Measurements from ENCODE around the gene PITX1.
A peak's percentile ranks its signal among the peaks of the same experiment; 100 is the strongest.

PITX1 gene

DNA sequence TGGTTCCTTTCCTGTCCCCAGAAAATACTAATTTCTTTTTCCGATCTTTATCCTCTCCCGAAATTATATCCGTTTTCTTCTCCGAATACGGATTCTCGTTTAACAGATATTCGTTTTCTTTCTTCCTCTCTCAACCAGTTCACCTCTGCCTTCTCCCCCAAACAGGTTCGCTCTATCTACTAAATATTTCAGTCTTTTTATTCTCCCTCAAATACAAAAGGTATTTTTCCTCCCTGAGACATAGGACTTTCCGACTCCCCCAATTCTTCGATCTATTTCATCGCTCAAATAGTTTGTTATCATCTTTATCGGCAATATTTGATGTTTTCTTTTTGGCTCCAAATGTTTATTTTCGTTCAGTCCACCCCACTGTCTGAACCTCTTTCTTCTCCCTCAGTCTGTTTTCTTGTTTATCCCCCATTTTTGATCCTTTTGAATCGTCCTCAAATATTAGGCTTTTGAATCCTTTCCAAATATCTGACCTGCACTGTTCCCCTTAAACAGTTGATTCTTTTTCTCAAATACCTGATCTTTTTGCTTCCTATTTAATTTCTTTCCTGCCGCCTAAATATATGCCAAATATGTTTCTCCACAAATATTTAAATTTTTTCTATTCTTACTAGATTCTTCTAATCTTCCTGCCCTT lies 4.4 kb downstream of the PITX1 start:
- no peak for DNase-seq (ENCODE audit: low spot score)

DNA sequence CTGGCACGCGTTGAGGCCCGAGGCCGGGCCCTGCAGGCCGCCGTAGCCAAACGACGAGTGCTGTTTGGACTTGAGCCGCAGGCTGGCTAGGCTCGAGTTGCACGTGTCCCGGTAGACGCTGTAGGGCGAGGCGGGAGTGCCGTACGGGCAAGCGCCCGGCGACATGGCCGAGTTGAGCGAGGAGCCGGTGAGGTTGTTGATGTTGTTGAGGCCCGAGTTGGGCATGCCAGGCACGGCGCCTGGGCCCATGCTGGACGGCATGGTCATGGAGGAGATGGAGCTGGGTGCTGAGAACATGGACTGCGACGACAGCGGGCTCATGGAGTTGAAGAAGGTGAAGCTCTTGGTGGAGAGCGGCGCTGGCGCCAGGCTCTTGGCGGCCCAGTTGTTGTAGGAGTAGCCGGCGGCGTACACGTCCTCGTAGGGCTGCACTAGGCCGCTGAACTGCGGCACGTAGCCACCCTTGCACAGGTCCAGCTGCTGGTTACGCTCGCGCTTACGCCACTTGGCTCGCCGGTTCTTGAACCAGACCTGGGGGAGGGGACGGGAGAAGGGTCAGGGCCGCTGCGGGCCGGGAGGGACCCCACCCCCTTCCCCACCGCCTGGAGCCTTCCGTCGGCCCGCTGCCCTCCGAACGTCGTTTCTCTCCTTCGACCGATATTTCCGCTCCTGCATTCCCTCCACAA lies 5.1 kb downstream of the PITX1 start:
- DNase-seq (ENCODE audit: low spot score), result no peak

- no peak for DNase-seq (ENCODE audit: low spot score)
Observed at GRCh38 chr5:135027697-135028615, 6.1 kb downstream of the PITX1 start.

GRCh38 chr5:135027266-135027696 lies 6.7 kb downstream of the PITX1 start:
- DNase-seq (ENCODE audit: low spot score), result no peak

- no peak for DNase-seq (ENCODE audit: low spot score)
Observed at GRCh38 chr5:135026645-135027265, 7.3 kb downstream of the PITX1 start.

DNA sequence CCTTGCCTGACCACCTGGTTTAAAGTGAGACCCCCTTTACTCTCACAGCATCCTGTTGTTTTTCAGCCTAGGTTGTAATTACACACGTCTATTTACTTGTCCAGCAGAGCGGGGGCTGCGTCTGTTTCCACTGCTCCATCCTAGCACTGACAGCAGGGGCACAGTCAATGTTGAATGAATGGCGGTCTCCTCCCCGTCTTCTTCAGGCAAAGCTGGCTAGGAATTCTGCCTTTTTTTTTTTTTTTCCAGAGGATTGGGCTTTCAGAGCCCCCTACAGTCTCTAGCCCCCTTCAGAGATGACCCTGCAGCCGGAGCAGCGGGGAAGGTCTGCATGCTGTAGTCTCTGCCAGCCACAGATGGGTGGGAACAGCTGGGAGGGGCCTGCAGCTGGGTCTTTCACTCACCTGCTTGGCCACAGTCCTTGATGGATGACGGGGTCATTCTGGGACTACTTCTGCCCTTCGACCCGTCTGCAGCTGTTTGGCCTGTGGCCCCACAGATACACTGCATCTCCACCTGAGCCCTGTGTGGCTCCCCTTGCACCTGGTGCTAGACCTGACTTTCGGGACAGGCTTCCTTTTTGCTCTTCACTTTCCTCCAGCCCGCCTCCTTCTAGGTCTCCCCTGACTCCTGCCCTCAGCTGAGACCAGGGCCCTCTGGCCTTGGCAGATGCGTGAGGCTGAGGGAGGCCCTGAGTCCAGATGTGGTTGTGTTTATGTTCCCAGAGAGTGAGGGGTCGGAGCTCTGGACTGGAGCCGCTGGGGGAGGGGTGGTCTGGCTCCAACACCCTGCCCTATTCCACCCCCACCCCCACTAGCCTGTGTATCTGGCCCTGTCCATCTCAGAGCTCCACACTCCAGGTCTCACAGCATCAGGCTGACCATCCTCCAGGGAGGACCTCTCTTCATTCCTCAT lies 8.0 kb downstream of the PITX1 start:
- DNase-seq (ENCODE audit: low spot score), result no peak

DNA sequence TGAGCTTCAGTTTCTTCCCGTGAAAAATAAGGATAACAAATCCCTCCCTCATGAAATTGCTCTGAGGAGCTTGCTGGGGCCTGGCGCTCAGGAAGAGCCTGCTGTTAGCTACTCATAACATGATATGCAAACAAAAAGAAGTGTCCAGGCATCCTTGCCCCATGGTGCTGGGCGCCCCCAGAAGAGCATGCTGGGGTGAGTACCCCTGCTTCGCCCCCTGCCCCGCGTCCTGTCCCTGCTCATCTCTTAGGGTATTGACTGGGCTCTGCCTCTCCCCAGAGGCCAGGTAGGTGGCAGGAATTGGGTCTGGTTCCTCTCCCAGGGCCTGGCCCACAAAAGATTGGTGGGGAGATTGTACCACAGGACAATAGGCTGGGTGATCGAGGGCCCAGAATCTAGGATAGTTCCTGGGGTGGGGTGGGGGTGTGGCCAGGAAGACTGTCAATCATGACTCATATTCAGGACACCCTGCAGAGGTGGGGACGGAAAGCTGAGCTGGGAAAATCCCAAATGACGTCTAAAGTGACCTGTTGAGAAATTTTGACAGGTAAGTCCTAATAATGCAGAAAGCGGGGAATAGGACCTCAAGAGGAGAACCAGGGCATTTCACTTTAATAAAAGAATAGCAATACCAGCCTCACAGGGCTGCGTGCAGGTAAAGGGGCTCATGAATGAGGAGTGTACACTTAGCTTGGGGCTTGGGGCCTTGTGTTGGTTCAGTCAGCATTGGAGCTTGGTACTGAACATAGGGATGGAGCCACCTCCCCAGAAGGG lies 8.9 kb downstream of the PITX1 start:
- no peak for DNase-seq (ENCODE audit: low spot score)

DNA sequence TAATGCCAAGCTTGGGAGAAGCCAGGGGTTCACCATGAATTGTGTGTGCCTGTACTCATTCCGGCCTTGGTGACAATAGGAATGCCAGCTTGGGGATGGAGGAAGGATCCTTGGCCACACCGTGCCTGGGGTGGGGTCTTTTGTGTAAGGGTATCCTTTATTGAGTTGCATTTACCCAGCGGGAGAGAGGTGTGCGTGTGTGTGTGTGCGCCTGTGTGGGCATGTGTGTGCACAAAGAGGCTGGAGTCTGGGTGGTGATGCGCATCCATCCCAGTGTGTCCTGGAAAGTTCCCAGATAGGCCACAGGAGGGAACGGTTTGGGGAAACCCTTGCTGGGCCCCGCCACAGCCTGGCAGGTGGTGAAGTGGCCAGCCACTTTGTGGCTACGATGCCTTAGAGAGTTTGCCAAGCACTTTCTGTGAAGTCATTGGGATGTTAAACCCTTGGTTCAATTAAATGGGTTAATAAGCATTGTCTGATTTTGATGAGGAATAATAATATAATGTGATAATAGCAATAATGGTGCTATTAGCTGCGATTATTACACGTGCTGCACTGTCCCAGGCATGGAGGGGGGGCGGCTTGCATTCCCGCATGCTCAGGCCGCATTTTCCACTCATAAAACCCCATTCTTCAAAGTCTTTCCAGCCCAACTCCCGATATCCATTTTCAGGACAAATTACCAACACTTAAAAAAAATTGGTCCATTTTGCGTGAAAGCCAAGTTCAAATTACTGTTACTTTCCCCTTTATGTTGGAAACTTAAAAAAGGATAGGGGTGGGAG lies 13.7 kb downstream of the PITX1 start:
- DNase-seq (ENCODE audit: low spot score), result no peak

- no peak for DNase-seq (ENCODE audit: low spot score)
Observed at GRCh38 chr5:135019314-135019713, 14.7 kb downstream of the PITX1 start.

DNA sequence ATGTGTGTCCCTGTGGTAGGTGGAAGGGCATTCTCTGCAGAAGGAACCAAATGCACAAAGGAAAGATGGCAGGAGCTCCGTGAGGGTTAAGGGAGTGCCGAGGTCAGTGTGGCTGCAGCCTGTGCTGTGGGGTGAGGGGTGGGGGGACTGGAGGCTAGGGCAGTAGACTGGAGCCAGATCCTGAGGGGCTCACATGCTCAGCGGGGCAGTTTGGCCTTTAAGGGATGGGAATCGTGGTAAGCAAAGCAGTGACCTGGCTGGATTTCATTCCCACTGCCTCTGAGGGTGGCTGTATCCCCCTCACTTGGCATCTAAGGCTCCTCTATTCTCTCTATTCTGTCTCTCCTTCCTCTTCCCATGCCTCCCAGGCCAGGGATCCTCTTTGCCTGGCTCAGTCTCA lies 15.6 kb downstream of the PITX1 start:
- no peak for DNase-seq (ENCODE audit: low spot score)

DNA sequence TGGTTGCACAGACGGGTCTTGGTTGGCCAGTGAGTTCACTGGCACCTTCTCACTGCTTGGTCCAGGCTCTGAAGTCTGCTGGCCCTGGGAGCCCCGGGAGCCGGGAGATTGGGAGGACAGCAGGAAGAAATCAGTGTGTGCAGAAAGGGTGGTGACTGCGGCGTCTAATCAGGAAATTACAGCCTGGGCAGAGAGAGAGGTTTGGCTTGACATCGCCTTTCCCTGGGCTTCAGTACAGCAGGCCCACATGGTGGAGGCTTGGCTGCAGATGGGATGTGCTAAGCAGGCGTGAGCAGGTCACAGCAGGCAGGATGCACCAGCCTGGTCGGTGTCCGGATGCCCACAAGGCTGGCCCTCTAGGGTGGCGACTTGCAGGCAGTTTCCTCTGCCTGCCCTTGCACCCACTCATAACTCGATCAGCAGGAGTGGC lies 17.2 kb downstream of the PITX1 start:
- no peak for DNase-seq (ENCODE audit: low spot score)

- DNase-seq (ENCODE audit: low spot score), result no peak
Observed at GRCh38 chr5:135015942-135016341, 18.1 kb downstream of the PITX1 start.

GRCh38 chr5:135013947-135014570 lies 20.0 kb downstream of the PITX1 start:
- peak; percentile 42 for DNase-seq (ENCODE audit: low spot score)

- no peak for DNase-seq (ENCODE audit: low spot score)
Observed at GRCh38 chr5:135013445-135013844, 20.6 kb downstream of the PITX1 start.

DNA sequence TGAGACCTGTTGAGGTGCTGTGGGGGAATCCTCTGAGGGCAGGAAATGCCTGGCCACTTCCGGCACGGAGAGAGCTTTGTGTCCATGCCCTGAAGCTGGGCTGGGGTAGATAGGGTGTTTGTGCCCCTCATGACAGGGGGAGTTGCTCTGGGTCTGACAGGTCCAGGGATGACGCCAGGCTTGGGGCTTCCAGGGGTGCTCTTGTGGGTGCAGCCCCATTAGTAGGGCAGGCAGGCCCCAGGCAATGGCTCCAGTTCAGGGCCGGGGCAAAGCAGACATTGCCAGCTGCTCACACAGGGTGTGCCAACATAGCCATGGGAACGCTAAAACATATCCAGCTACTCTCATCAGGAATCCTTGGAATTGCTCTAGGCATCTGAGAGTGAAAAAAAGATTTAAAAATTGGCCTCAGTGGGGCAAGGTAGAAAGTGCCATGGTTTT lies 21.1 kb downstream of the PITX1 start:
- DNase-seq (ENCODE audit: low spot score), result peak; percentile 35

DNA sequence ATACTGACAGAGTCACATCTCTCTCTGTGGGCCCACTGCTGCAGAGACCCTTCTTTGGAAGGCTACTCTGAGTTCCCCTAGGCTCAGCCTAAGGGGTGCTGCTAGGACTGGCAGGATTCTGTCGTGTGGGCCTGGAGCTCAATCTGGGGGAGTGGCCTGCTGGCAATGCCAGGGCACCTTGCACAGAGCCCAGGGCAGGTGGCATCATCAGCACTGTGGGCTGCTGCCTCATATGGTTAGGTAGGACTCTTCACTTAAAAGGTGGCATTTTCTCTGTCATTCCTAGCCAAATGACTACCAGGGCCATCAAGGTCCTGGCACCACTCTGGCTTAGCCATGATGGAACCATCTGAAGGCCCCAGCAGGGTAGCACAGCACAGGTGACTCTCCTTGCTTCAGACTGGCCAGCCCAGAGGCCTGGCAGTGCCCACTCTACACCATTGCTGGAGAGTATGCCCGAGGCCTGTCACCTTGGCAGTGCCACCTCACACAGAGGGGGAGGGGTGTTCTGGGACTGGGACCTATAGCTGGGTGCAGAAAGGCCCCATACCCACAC lies 21.9 kb downstream of the PITX1 start:
- no peak for DNase-seq (ENCODE audit: low spot score)

- DNase-seq (ENCODE audit: low spot score), result no peak
Observed at GRCh38 chr5:135011355-135012032, 22.5 kb downstream of the PITX1 start.

Measured in Ammon's horn (tissue), 1 donor.